IPS DF 4.7 (cell line): Measurements from ENCODE around the gene IRF2BP2.

ENCODE experiments used
- DNase-seq: peaks from one replicate; pipeline ENCODE4 v3.0.0-alpha.2; 2013; ENCODE audit warnings: low spot score; ENCODE audit errors: extremely low read depth

Gene IRF2BP2

GRCh38 chr1:234634387-234634786 lies 24.4 kb upstream of the IRF2BP2 start:
- no peak for DNase-seq

- DNase-seq = no peak
Measured at GRCh38 chr1:234633246-234634003, 23.4 kb upstream of the IRF2BP2 start.

- no peak for DNase-seq
Measured at GRCh38 chr1:234632225-234632624, 22.2 kb upstream of the IRF2BP2 start.

- DNase-seq = no peak
Measured at GRCh38 chr1:234631721-234632125, 21.7 kb upstream of the IRF2BP2 start.

GRCh38 chr1:234629026-234629425 lies 19.0 kb upstream of the IRF2BP2 start:
- DNase-seq = no peak

- DNase-seq = no peak
Measured at GRCh38 chr1:234628089-234628488, 18.1 kb upstream of the IRF2BP2 start.

- DNase-seq = no peak
Measured at GRCh38 chr1:234627009-234627950, 17.3 kb upstream of the IRF2BP2 start.

GRCh38 chr1:234626391-234626790 lies 16.4 kb upstream of the IRF2BP2 start:
- DNase-seq = no peak

- DNase-seq = no peak
Measured at GRCh38 chr1:234624724-234625117, 14.7 kb upstream of the IRF2BP2 start.

- DNase-seq = no peak
Measured at GRCh38 chr1:234621657-234622335, 11.8 kb upstream of the IRF2BP2 start.

GRCh38 chr1:234621127-234621468 lies 11.1 kb upstream of the IRF2BP2 start:
- DNase-seq = no peak

- DNase-seq = no peak
Measured at GRCh38 chr1:234620272-234621126, 10.5 kb upstream of the IRF2BP2 start.

GRCh38 chr1:234619794-234620247 lies 9.8 kb upstream of the IRF2BP2 start:
- no peak for DNase-seq

- DNase-seq = no peak
Measured at GRCh38 chr1:234619071-234619480, 9.1 kb upstream of the IRF2BP2 start.

- DNase-seq = no peak
Measured at GRCh38 chr1:234618737-234619049, 8.7 kb upstream of the IRF2BP2 start.

GRCh38 chr1:234617986-234618736 lies 8.2 kb upstream of the IRF2BP2 start:
- no peak for DNase-seq

- no peak for DNase-seq
Measured at GRCh38 chr1:234617131-234617985, 7.4 kb upstream of the IRF2BP2 start.

- DNase-seq = no peak
Measured at GRCh38 chr1:234616644-234617043, 6.7 kb upstream of the IRF2BP2 start.

GRCh38 chr1:234614081-234614489 lies 4.1 kb upstream of the IRF2BP2 start:
- no peak for DNase-seq
